HepG2 (cell line): ENCODE measurements around the gene KRTAP1-1. TPM values are rescaled to one million over a fixed set of nuclear protein-coding genes. Genes with fewer than 3 reads are reported as not detected.

Source experiments
- ATAC-seq: fragments of 200-7000 bp; cut with Tn5 transposase; 3 replicates; pipeline ENCODE4 v1.9.1; 2020; ENCODE audit warnings: mild to moderate bottlenecking, moderate library complexity
- BruUV-seq: library from RNA; stranded (reverse); fragments of 400-500 nt; replicated peaks from 2 replicates; lab custom pipeline; 2021; lab: Mats Ljungman, UMichigan
- CTCF ChIA-PET: fragments of 300-600 bp; formaldehyde crosslinking; extraction: SDS; loops from one replicate; lab custom pipeline; 2021; ENCODE audit warnings: low total read pairs, inconsistent platforms, low intra/inter-chr PET ratio; lab: Yijun Ruan, JAX
- POLR2A ChIA-PET: fragments of 350-600 bp; sonication (Branson Sonifier 250); formaldehyde crosslinking; loops from one replicate; lab custom pipeline; 2020; ENCODE audit warnings: antibody characterized with exemption, inconsistent platforms; lab: Yijun Ruan, JAX
- DNase-seq: peaks from one replicate; pipeline ENCODE4 v3.0.0-alpha.2; 2015; ENCODE audit warnings: low spot score
- FAIRE-seq: peaks from 3 replicates; lab custom pipeline; 2011; peaks lifted over from hg19 to GRCh38; lab: Jason Lieb, UNC
- H2AFZ ChIP-seq: one replicate; pipeline ENCODE4 v1.6.1; 2011; ENCODE audit warnings: low read length, inconsistent platforms
- H3K27ac ChIP-seq: fragments of 300-600 bp; 3 replicates; pipeline ENCODE4 v1.8.0; 2011; ENCODE audit warnings: mixed run types, mild to moderate bottlenecking, mixed read lengths, low read length, inconsistent platforms; ENCODE audit not compliant: insufficient read depth; ENCODE audit errors: extremely low read length
- H3K27me3 ChIP-seq, 2 experiments: fragments of 200-600 bp in 1 of 2; 2 replicates in 1 of 2; 3 replicates in 1 of 2; pipeline versions ENCODE4 v1.6.0 to v1.8.0; 2011; ENCODE audit warnings: low read length in 2 of 2, mild to moderate bottlenecking in 2 of 2, moderate library complexity in 2 of 2, inconsistent platforms in 1 of 2; ENCODE audit not compliant: insufficient read depth in 2 of 2, control insufficient read depth in 1 of 2
- H3K36me3 ChIP-seq, 2 experiments: fragments of 200-600 bp in 1 of 2; replicated peaks in 1 of 2; 2 replicates in 1 of 2; 3 replicates in 1 of 2; pipeline versions ENCODE4 v1.5.1 to v1.8.0; 2011; ENCODE audit warnings: low read length in 2 of 2, inconsistent platforms in 1 of 2; ENCODE audit not compliant: insufficient read depth in 2 of 2, control insufficient read depth in 1 of 2
- H3K4me1 ChIP-seq: 2 replicates; pipeline ENCODE4 v1.5.1; 2012; ENCODE audit warnings: low read length, inconsistent platforms; ENCODE audit not compliant: insufficient read depth
- H3K4me2 ChIP-seq: 2 replicates; pipeline ENCODE4 v1.6.0; 2011; ENCODE audit warnings: low read depth, low read length, inconsistent platforms
- H3K4me3 ChIP-seq, 3 experiments: fragments of 200-600 bp in 1 of 3; sonication (generic), shearing (Covaris generic) in 1 of 3; replicated peaks in 1 of 3; 2 replicates each; pipeline ENCODE4 v1.5.1; 2011 to 2016; ENCODE audit warnings: low read length in 3 of 3, inconsistent platforms in 2 of 3, low read depth in 2 of 3, mild to moderate bottlenecking in 2 of 3, control low read depth in 1 of 3, mixed read lengths in 1 of 3; ENCODE audit not compliant: insufficient read depth in 1 of 3
- H3K79me2 ChIP-seq: one replicate; pipeline ENCODE4 v1.6.1; 2011; ENCODE audit warnings: low read length, inconsistent platforms; ENCODE audit not compliant: insufficient read depth
- H3K9ac ChIP-seq: 2 replicates; pipeline ENCODE4 v1.6.0; 2011; ENCODE audit warnings: mild to moderate bottlenecking, low read depth, low read length, inconsistent platforms; ENCODE audit not compliant: insufficient read depth
- H3K9me3 ChIP-seq: 2 replicates; pipeline ENCODE4 v1.5.1; 2012; ENCODE audit warnings: mild to moderate bottlenecking, low read length
- H4K20me1 ChIP-seq: 2 replicates; pipeline ENCODE4 v1.6.0; 2011; ENCODE audit warnings: inconsistent platforms, mild to moderate bottlenecking, low read length, moderate library complexity; ENCODE audit not compliant: insufficient read depth
- CREB3 ChIP-seq: sonication (generic); formaldehyde crosslinking; IDR thresholded peaks from 2 replicates; pipeline ENCODE4 v1.5.0; 2020; ENCODE audit warnings: missing genetic modification reagents
- IKZF5 ChIP-seq: IDR thresholded peaks from 2 replicates; pipeline ENCODE4 v1.6.1; 2018; ENCODE audit warnings: missing genetic modification reagents, mild to moderate bottlenecking, missing compliant biosample characterization
- JARID2 ChIP-seq: sonication (generic); formaldehyde crosslinking; IDR thresholded peaks from 2 replicates; pipeline ENCODE4 v1.8.1; 2023; ENCODE audit warnings: missing genetic modification reagents, inconsistent platforms; ENCODE audit not compliant: insufficient replicate concordance
- MXD3 ChIP-seq: IDR thresholded peaks from 2 replicates; pipeline ENCODE4 v1.6.1; 2016; ENCODE audit warnings: mild to moderate bottlenecking, missing biosample characterization, missing genetic modification reagents
- RNF2 ChIP-seq: fragments of 450-650 bp; conservative IDR thresholded peaks from 2 replicates; pipeline ENCODE4 v1.6.1; 2016; ENCODE audit warnings: low read depth
- SP140L ChIP-seq: sonication (generic); formaldehyde crosslinking; IDR thresholded peaks from 2 replicates; pipeline ENCODE4 v1.4.0; 2020; ENCODE audit warnings: missing genetic modification reagents, borderline replicate concordance
- TERF1 ChIP-seq: sonication (generic); formaldehyde crosslinking; IDR thresholded peaks from 2 replicates; pipeline ENCODE4 v1.8.0; 2022; ENCODE audit warnings: mild to moderate bottlenecking, missing genetic modification reagents, moderate library complexity
- ZNF180 ChIP-seq: sonication (generic); formaldehyde crosslinking; IDR thresholded peaks from 2 replicates; pipeline ENCODE4 v1.4.0; 2020; ENCODE audit warnings: low read depth, missing genetic modification reagents, borderline replicate concordance
- ZNF543 ChIP-seq: sonication (generic); formaldehyde crosslinking; IDR thresholded peaks from 2 replicates; pipeline ENCODE4 v1.4.0; 2020; ENCODE audit warnings: mild to moderate bottlenecking, missing genetic modification reagents
- ZNF672 ChIP-seq: sonication (generic); formaldehyde crosslinking; IDR thresholded peaks from 2 replicates; pipeline ENCODE4 v1.8.1; 2022; ENCODE audit warnings: missing genetic modification reagents
- ZNF710 ChIP-seq: sonication (generic); formaldehyde crosslinking; IDR thresholded peaks from 2 replicates; pipeline ENCODE4 v1.5.0; 2020; ENCODE audit warnings: mild to moderate bottlenecking, missing genetic modification reagents, borderline replicate concordance
- ZNF768 ChIP-seq: sonication (generic); formaldehyde crosslinking; IDR thresholded peaks from 2 replicates; pipeline ENCODE4 v1.4.0; 2020; ENCODE audit warnings: missing genetic modification reagents
- WGBS: methylation state at CpG from one replicate; pipeline ENCODE4 v1.1.6; 2017; ENCODE audit warnings: low lambda C conversion rate; 5-methylcytosine and 5-hydroxymethylcytosine counted together
- in situ Hi-C: cut with HindIII; loops from 2 replicates; pipeline ENCODE4 v1.10.0; 2017; ENCODE audit warnings: low pct_unique_long_range_greater_than_20kb; ENCODE audit not compliant: extremely low pct_ligation_motif_present
- intact Hi-C: fragments of 100-400 bp; cut with micrococcal nuclease; formaldehyde crosslinking; loops from one replicate; pipeline ENCODE4 v1.10.0; 2022; ENCODE audit not compliant: unreplicated experiment
- polyA plus RNA-seq, 8 experiments: library from polyadenylated mRNA; depleted of rRNA in 3 of 8; stranded (reverse) in 7 of 8; unstranded in 1 of 8; fragments of >200 nt; fragmentation: Illumina TruSeq in 4 of 8; extraction: Trizol in 4 of 8; gene quantifications; 2 replicates each; pipeline versions ENCODE4 v1.2.1 to v1.2.3, GENCODE V29; 2011 to 2016; ENCODE audit warnings: low read depth in 4 of 8, missing spikeins in 1 of 8, mixed read lengths in 1 of 8; ENCODE audit not compliant: insufficient read depth in 1 of 8
- total RNA-seq, 5 experiments: library from RNA; depleted of rRNA; stranded (reverse); fragments of >200 nt; fragmentation: Illumina TruSeq; extraction: Trizol; gene quantifications; 2 replicates each; pipeline ENCODE4 v1.2.3, GENCODE V29; 2016; ENCODE audit warnings: low read depth in 1 of 5

The KRTAP1-1 gene
- total and polyA plus RNA-seq, 2 of the 13 experiments (the other 11 are each of a cell fraction or from before 2014, with no cell fraction given), result not detected

GRCh38 chr17:40995116-40995515, 46.1 kb downstream of the KRTAP1-1 start:
- Histone ChIP-seq H3K4me3 (no peak overlapping the region), H3K9me3 (no peaks in the 10 kb centered on the region), H3K36me3 (no peaks in the 10 kb centered on the region), H3K79me2 (no peaks in the 10 kb centered on the region), H3K9ac (no peak overlapping the region), H3K4me2 (no peak overlapping the region), H4K20me1 (no peaks in the 10 kb centered on the region), H3K27me3 (no peaks in the 10 kb centered on the region), H3K4me1 (peaks cover 5% of the 10 kb centered on the region; the same call in 1 of the 2 replicates), H3K27ac (no peak overlapping the region), H2AFZ (no peak overlapping the region)
- ATAC-seq (no peak), FAIRE-seq (no peak), DNase-seq (no peak)
- TF ChIP-seq SP140L (CRISPR knock-in tag), result no peak
- no peak for TF ChIP-seq ZNF543 (CRISPR knock-in tag)
- intact Hi-C loops (no loop called here), in situ Hi-C loops (no loop called here)
- 40% methylated on average over 1 of the region's 1 CpG for WGBS
- BruUV-seq, result no TSS peak
- POLR2A ChIA-PET, result no interaction called here
- CTCF ChIA-PET, result no interaction called here

GRCh38 chr17:40993839-40994238, 47.4 kb downstream of the KRTAP1-1 start, which contains the start of gene KRTAP3-3:
Gene KRTAP3-3, minus strand, starts transcription at chr17:40994164. Its CDS starts 67 bp downstream, at chr17:40994097.
- Histone ChIP-seq H3K4me1 (peaks cover 5% of the 10 kb centered on the region; the same call in 1 of the 2 replicates), H3K9ac (no peak within 1 kb of the TSS), H2AFZ (no peak within 1 kb of the TSS), H3K27me3 (no peaks in the 10 kb centered on the region), H3K9me3 (no peaks in the 10 kb centered on the region), H3K79me2 (no peaks in the 10 kb centered on the region), H4K20me1 (no peaks in the 10 kb centered on the region), H3K27ac (no peak within 1 kb of the TSS), H3K4me2 (no peak within 1 kb of the TSS), H3K4me3 (no peak within 1 kb of the TSS), H3K36me3 (no peaks in the 10 kb centered on the region)
- no TSS peak for BruUV-seq
- ChIA-PET CTCF (no interaction called here), POLR2A (no interaction called here)
- ATAC-seq (no peak), DNase-seq (no peak), FAIRE-seq (no peak)
- intact Hi-C loops, result no loop called here
- in situ Hi-C loops, result no loop called here
- whole genome bisulfite sequencing, result 74% methylated on average over 4 of the region's 4 CpGs
- TF ChIP-seq ZNF180 (CRISPR knock-in tag), result no peak
- TF ChIP-seq MXD3 (CRISPR knock-in tag), result no peak
- no peak for TF ChIP-seq ZNF768 (CRISPR knock-in tag)
- TF ChIP-seq ZNF710, result no peak
- TF ChIP-seq IKZF5, result no peak
- TF ChIP-seq ZNF672 (CRISPR knock-in tag), result no peak
- TF ChIP-seq CREB3 (CRISPR knock-in tag), result no peak
- TF ChIP-seq TERF1 (CRISPR knock-in tag), result no peak
- TF ChIP-seq JARID2 (CRISPR knock-in tag), result no peak
- no peak for TF ChIP-seq RNF2
